ENCODE data around the gene BAZ1A.

- TF ChIP-seq POLR2A (IDR thresholded peaks at IDR 0.05; ENCODE audit: low read depth, low read length), result no peak
- TF ChIP-seq POLR2AphosphoS5 (IDR thresholded peaks at IDR 0.05; ENCODE audit: low read depth, low read length), result no peak
These were observed 93.9 kb downstream of the BAZ1A start for GRCh38 chr14:34781242-34781641.

All from GM12892 (cell line).